Neural progenitor cell (in vitro differentiated cells): Measurements from ENCODE around the gene PLXNA4. TPM values are rescaled to one million over a fixed set of nuclear protein-coding genes. Genes with fewer than 3 reads are reported as not detected.

Source experiments
- DNase-seq: peaks from one replicate; pipeline ENCODE4 v3.0.0-alpha.2; 2016; ENCODE audit warnings: low spot score
- H2AFZ ChIP-seq: fragments of 200-600 bp; sonication (generic); replicated peaks from 2 replicates; pipeline ENCODE4 v1.6.1; 2016; ENCODE audit warnings: antibody characterized with exemption
- H3F3A ChIP-seq: fragments of 200-600 bp; sonication (generic); 2 replicates; pipeline ENCODE4 v1.6.1; 2016; ENCODE audit warnings: antibody characterized with exemption, low read depth
- H3K27ac ChIP-seq: fragments of 200-600 bp; sonication (generic); 2 replicates; pipeline ENCODE4 v1.5.1; 2016; ENCODE audit warnings: mild to moderate bottlenecking
- H3K27me3 ChIP-seq: fragments of 200-600 bp; sonication (generic); 2 replicates; pipeline ENCODE4 v1.6.1; 2016; ENCODE audit warnings: mild to moderate bottlenecking, moderate library complexity
- H3K36me3 ChIP-seq: fragments of 200-600 bp; sonication (generic); 2 replicates; pipeline ENCODE4 v1.5.1; 2016
- H3K4me1 ChIP-seq: fragments of 200-600 bp; sonication (generic); 2 replicates; pipeline ENCODE4 v1.6.1; 2016; ENCODE audit warnings: mixed run types
- H3K4me2 ChIP-seq: fragments of 200-600 bp; sonication (generic); 2 replicates; pipeline ENCODE4 v1.6.1; 2016
- H3K4me3 ChIP-seq: fragments of 200-600 bp; sonication (generic); 2 replicates; pipeline ENCODE4 v1.5.1; 2016
- H3K79me2 ChIP-seq: fragments of 200-600 bp; sonication (generic); 2 replicates; pipeline ENCODE4 v1.6.1; 2016; ENCODE audit warnings: low read depth
- H3K9ac ChIP-seq: fragments of 200-600 bp; sonication (generic); 2 replicates; pipeline ENCODE4 v1.6.1; 2016
- H3K9me3 ChIP-seq: fragments of 200-600 bp; sonication (generic); 2 replicates; pipeline ENCODE4 v1.5.1; 2016; ENCODE audit warnings: low read depth
- H4K20me1 ChIP-seq: fragments of 200-600 bp; sonication (generic); 2 replicates; pipeline ENCODE4 v1.6.1; 2016; ENCODE audit warnings: low read depth
- H3K27ac Mint-ChIP-seq: 3 replicates; pipeline ENCODE4 v1.8.0; 2021; ENCODE audit warnings: mixed read lengths
- H3K27me3 Mint-ChIP-seq: 2 replicates; pipeline ENCODE4 v1.8.0; 2022; ENCODE audit warnings: low read depth, mild to moderate bottlenecking, inconsistent platforms, moderate library complexity, mixed read lengths; ENCODE audit not compliant: insufficient read depth
- H3K36me3 Mint-ChIP-seq: 3 replicates; pipeline ENCODE4 v1.8.0; 2021; ENCODE audit warnings: mixed read lengths
- H3K4me1 Mint-ChIP-seq: 3 replicates; pipeline ENCODE4 v1.8.0; 2021; ENCODE audit warnings: mixed read lengths
- H3K4me3 Mint-ChIP-seq: 3 replicates; pipeline ENCODE4 v1.8.0; 2021; ENCODE audit warnings: mild to moderate bottlenecking, moderate library complexity, mixed read lengths
- H3K9me3 Mint-ChIP-seq: 3 replicates; pipeline ENCODE4 v1.8.0; 2020; ENCODE audit warnings: mixed read lengths
- EZH2 ChIP-seq: fragments of 200-600 bp; sonication (generic); IDR thresholded peaks from 2 replicates; pipeline ENCODE4 v1.6.1; 2017; ENCODE audit warnings: antibody characterized with exemption, mild to moderate bottlenecking, moderate library complexity
- EZH2phosphoT487 ChIP-seq: fragments of 200-600 bp; sonication (generic); IDR thresholded peaks from 2 replicates; pipeline ENCODE4 v1.6.1; 2017; ENCODE audit warnings: antibody characterized with exemption
- total RNA-seq: library from RNA; depleted of rRNA; stranded (reverse); fragments of >200 nt; gene quantifications from 2 replicates; pipeline ENCODE4 v1.2.3, GENCODE V29; 2015; ENCODE audit warnings: low replicate concordance
- TF ChIP-seq, protein P1 (sequence below): fragments of 200-600 bp; sonication (generic); IDR thresholded peaks from 2 replicates; pipeline ENCODE4 v1.5.1; 2017; ENCODE audit warnings: antibody characterized with exemption, mild to moderate bottlenecking

Gene PLXNA4
- total RNA-seq, 1 donor from 2014 or later, result 0.49 TPM

- H3K4me1 ChIP-seq, result no peaks in the 10 kb centered on the region
- H3K36me3 Mint-ChIP-seq, result no peaks in the 10 kb centered on the region
- H4K20me1 ChIP-seq, result no peaks in the 10 kb centered on the region
- no peak overlapping the region for H3K9ac ChIP-seq
- no peaks in the 10 kb centered on the region for H3F3A ChIP-seq
- no peak overlapping the region for H3K4me2 ChIP-seq
- no peak for TF ChIP-seq EZH2phosphoT487
- TF ChIP-seq EZH2, result no peak
- TF ChIP-seq, protein P1, sequence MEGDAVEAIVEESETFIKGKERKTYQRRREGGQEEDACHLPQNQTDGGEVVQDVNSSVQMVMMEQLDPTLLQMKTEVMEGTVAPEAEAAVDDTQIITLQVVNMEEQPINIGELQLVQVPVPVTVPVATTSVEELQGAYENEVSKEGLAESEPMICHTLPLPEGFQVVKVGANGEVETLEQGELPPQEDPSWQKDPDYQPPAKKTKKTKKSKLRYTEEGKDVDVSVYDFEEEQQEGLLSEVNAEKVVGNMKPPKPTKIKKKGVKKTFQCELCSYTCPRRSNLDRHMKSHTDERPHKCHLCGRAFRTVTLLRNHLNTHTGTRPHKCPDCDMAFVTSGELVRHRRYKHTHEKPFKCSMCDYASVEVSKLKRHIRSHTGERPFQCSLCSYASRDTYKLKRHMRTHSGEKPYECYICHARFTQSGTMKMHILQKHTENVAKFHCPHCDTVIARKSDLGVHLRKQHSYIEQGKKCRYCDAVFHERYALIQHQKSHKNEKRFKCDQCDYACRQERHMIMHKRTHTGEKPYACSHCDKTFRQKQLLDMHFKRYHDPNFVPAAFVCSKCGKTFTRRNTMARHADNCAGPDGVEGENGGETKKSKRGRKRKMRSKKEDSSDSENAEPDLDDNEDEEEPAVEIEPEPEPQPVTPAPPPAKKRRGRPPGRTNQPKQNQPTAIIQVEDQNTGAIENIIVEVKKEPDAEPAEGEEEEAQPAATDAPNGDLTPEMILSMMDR, result no peak
- no peak overlapping the region for H3K4me3 Mint-ChIP-seq
- H3K36me3 ChIP-seq, result no peaks in the 10 kb centered on the region
- H3K9me3 Mint-ChIP-seq, result no peaks in the 10 kb centered on the region
- H3K27me3 Mint-ChIP-seq, result peaks cover 7% of the 10 kb centered on the region
- H2AFZ ChIP-seq, result no peak overlapping the region
- H3K27me3 ChIP-seq, result no peaks in the 10 kb centered on the region
- DNase-seq, result no peak
- H3K4me3 ChIP-seq, result no peak overlapping the region
- H3K9me3 ChIP-seq, result no peaks in the 10 kb centered on the region
- H3K27ac Mint-ChIP-seq, result no peak overlapping the region
- no peaks in the 10 kb centered on the region for H3K4me1 Mint-ChIP-seq
- H3K27ac ChIP-seq, result no peak overlapping the region
- H3K79me2 ChIP-seq, result no peaks in the 10 kb centered on the region
Observed at GRCh38 chr7:132453826-132454225, 122.4 kb downstream of the PLXNA4 start.

GRCh38 chr7:132451161-132451560, 125.1 kb downstream of the PLXNA4 start:
- H4K20me1 ChIP-seq, result no peaks in the 10 kb centered on the region
- H3K4me1 ChIP-seq, result no peaks in the 10 kb centered on the region
- Mint-ChIP-seq H3K27me3 (peaks cover 5% of the 10 kb centered on the region), H3K4me1 (peaks cover 3% of the 10 kb centered on the region), H3K36me3 (no peaks in the 10 kb centered on the region), H3K27ac (no peak overlapping the region), H3K9me3 (peaks cover 3% of the 10 kb centered on the region), H3K4me3 (no peak overlapping the region)
- H3K4me2 ChIP-seq, result no peak overlapping the region
- H3K9ac ChIP-seq, result no peak overlapping the region
- H3K4me3 ChIP-seq, result no peak overlapping the region
- H3K27ac ChIP-seq, result no peak overlapping the region
- no peak overlapping the region for H2AFZ ChIP-seq
- no peak for DNase-seq
- H3F3A ChIP-seq, result no peaks in the 10 kb centered on the region
- H3K27me3 ChIP-seq, result no peaks in the 10 kb centered on the region
- H3K9me3 ChIP-seq, result no peaks in the 10 kb centered on the region
- TF ChIP-seq EZH2phosphoT487, result no peak
- TF ChIP-seq EZH2, result no peak
- TF ChIP-seq, protein P1, result no peak
- no peaks in the 10 kb centered on the region for H3K79me2 ChIP-seq
- no peaks in the 10 kb centered on the region for H3K36me3 ChIP-seq

- TF ChIP-seq, protein P1, result no peak
- TF ChIP-seq EZH2 (no peak), EZH2phosphoT487 (no peak)
- H3K79me2 ChIP-seq, result no peaks in the 10 kb centered on the region
- H3K4me1 ChIP-seq, result no peaks in the 10 kb centered on the region
- H3K9me3 ChIP-seq, result no peaks in the 10 kb centered on the region
- no peak overlapping the region for H2AFZ ChIP-seq
- H3K36me3 ChIP-seq, result no peaks in the 10 kb centered on the region
- Mint-ChIP-seq H3K4me1 (peaks cover 3% of the 10 kb centered on the region), H3K27me3 (peaks cover 5% of the 10 kb centered on the region), H3K36me3 (no peaks in the 10 kb centered on the region), H3K4me3 (no peak overlapping the region), H3K27ac (no peak overlapping the region), H3K9me3 (peaks cover 3% of the 10 kb centered on the region)
- no peaks in the 10 kb centered on the region for H3F3A ChIP-seq
- no peaks in the 10 kb centered on the region for H3K27me3 ChIP-seq
- no peak overlapping the region for H3K9ac ChIP-seq
- no peak overlapping the region for H3K4me2 ChIP-seq
- no peak overlapping the region for H3K4me3 ChIP-seq
- no peak overlapping the region for H3K27ac ChIP-seq
- H4K20me1 ChIP-seq, result no peaks in the 10 kb centered on the region
- no peak for DNase-seq
Observed at GRCh38 chr7:132450696-132451095, 125.6 kb downstream of the PLXNA4 start.
